ENCODE results near the gene FAM184B.
"Not testable (repeated sequence)": the region's sequence is repeated elsewhere in the genome, so short reads cannot be mapped to it uniquely, and the experiment has no call there.

The FAM184B gene

GRCh38 chr4:17718471-17718870, 63.0 kb downstream of the FAM184B start:
- DNase-seq (ENCODE audit: low read depth in 2 of 2), result no peak

GRCh38 chr4:17717301-17717700, 64.1 kb downstream of the FAM184B start:
- DNase-seq (ENCODE audit: low read depth in 2 of 2), result no peak

- DNase-seq (ENCODE audit: low read depth in 2 of 2), result no peak
Observed at GRCh38 chr4:17715511-17715910, 65.9 kb downstream of the FAM184B start.

GRCh38 chr4:17713779-17714178, 67.6 kb downstream of the FAM184B start:
- DNase-seq (ENCODE audit: low read depth in 2 of 2), result no peak

GRCh38 chr4:17712166-17712565, 69.3 kb downstream of the FAM184B start:
- no peak for DNase-seq (ENCODE audit: low read depth in 2 of 2)

GRCh38 chr4:17711206-17711605, 70.2 kb downstream of the FAM184B start:
- not testable (repeated sequence) for DNase-seq (ENCODE audit: low read depth in 2 of 2)

- no peak for DNase-seq (ENCODE audit: low read depth in 2 of 2)
Observed at GRCh38 chr4:17709763-17710068, 71.7 kb downstream of the FAM184B start.

GRCh38 chr4:17708992-17709762, 72.2 kb downstream of the FAM184B start:
- no peak for DNase-seq (ENCODE audit: low read depth in 2 of 2)

- no peak for DNase-seq (ENCODE audit: low read depth in 2 of 2)
Observed at GRCh38 chr4:17707671-17708070, 73.8 kb downstream of the FAM184B start.

- no peak for DNase-seq (ENCODE audit: low read depth in 2 of 2)
Observed at GRCh38 chr4:17705107-17705506, 76.3 kb downstream of the FAM184B start.

- no peak for DNase-seq (ENCODE audit: low read depth in 2 of 2)
Observed at GRCh38 chr4:17704020-17704650, 77.3 kb downstream of the FAM184B start.

GRCh38 chr4:17702641-17703040, 78.8 kb downstream of the FAM184B start:
- DNase-seq (ENCODE audit: low read depth in 2 of 2), result no peak

GRCh38 chr4:17701882-17702281, 79.5 kb downstream of the FAM184B start:
- DNase-seq (ENCODE audit: low read depth in 2 of 2), result no peak

GRCh38 chr4:17701138-17701839, 80.1 kb downstream of the FAM184B start:
- DNase-seq (ENCODE audit: low read depth in 2 of 2), result no peak

- DNase-seq (ENCODE audit: low read depth in 2 of 2), result no peak
Observed at GRCh38 chr4:17699380-17699779, 82.0 kb downstream of the FAM184B start.

- DNase-seq (ENCODE audit: low read depth in 2 of 2), result no peak
Observed at GRCh38 chr4:17698116-17698515, 83.3 kb downstream of the FAM184B start.

GRCh38 chr4:17695341-17695740, 86.1 kb downstream of the FAM184B start:
- DNase-seq (ENCODE audit: low read depth in 2 of 2), result no peak

GRCh38 chr4:17694552-17694951, 86.9 kb downstream of the FAM184B start:
- no peak for DNase-seq (ENCODE audit: low read depth in 2 of 2)

- DNase-seq (ENCODE audit: low read depth in 2 of 2), result no peak
Observed at GRCh38 chr4:17690898-17691297, 90.5 kb downstream of the FAM184B start.

- DNase-seq (ENCODE audit: low read depth in 2 of 2), result no peak
Observed at GRCh38 chr4:17690135-17690534, 91.3 kb downstream of the FAM184B start.

- DNase-seq (ENCODE audit: low read depth in 2 of 2), result no peak
Observed at GRCh38 chr4:17688011-17688441, 93.4 kb downstream of the FAM184B start.

GRCh38 chr4:17687237-17687857, 94.1 kb downstream of the FAM184B start:
- no peak for DNase-seq (ENCODE audit: low read depth in 2 of 2)

All from stimulated activated CD8-positive, alpha-beta memory T cell treated with anti-CD3 and anti-CD28 coated beads, Interleukin-15, amount 100 ng/mL, for 4 hours (primary cell).